Epidermal melanocyte (primary cell): Measurements from ENCODE around the gene PCDHGA11.
"Not testable (repeated sequence)": the region's sequence is repeated elsewhere in the genome, so short reads cannot be mapped to it uniquely, and the experiment has no call there.

Experiments used
- DNase-seq: peaks from one replicate; pipeline ENCODE4 v3.0.0; 2011; ENCODE audit warnings: low spot score; ENCODE audit not compliant: insufficient read length

PCDHGA11 gene

DNA sequence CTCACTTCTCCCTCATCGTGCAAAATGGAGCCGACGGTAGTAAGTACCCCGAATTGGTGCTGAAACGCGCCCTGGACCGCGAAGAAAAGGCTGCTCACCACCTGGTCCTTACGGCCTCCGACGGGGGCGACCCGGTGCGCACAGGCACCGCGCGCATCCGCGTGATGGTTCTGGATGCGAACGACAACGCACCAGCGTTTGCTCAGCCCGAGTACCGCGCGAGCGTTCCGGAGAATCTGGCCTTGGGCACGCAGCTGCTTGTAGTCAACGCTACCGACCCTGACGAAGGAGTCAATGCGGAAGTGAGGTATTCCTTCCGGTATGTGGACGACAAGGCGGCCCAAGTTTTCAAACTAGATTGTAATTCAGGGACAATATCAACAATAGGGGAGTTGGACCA, 10.4 kb downstream of the PCDHGA11 start:
- no peak for DNase-seq

DNA sequence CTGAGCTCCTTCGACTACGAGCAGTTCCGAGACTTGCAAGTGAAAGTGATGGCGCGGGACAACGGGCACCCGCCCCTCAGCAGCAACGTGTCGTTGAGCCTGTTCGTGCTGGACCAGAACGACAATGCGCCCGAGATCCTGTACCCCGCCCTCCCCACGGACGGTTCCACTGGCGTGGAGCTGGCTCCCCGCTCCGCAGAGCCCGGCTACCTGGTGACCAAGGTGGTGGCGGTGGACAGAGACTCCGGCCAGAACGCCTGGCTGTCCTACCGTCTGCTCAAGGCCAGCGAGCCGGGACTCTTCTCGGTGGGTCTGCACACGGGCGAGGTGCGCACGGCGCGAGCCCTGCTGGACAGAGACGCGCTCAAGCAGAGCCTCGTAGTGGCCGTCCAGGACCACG, 11.5 kb downstream of the PCDHGA11 start:
- DNase-seq = not testable (repeated sequence)

DNA sequence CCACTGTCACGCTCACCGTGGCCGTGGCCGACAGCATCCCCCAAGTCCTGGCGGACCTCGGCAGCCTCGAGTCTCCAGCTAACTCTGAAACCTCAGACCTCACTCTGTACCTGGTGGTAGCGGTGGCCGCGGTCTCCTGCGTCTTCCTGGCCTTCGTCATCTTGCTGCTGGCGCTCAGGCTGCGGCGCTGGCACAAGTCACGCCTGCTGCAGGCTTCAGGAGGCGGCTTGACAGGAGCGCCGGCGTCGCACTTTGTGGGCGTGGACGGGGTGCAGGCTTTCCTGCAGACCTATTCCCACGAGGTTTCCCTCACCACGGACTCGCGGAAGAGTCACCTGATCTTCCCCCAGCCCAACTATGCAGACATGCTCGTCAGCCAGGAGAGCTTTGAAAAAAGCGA, 11.9 kb downstream of the PCDHGA11 start:
- not testable (repeated sequence) for DNase-seq

DNA sequence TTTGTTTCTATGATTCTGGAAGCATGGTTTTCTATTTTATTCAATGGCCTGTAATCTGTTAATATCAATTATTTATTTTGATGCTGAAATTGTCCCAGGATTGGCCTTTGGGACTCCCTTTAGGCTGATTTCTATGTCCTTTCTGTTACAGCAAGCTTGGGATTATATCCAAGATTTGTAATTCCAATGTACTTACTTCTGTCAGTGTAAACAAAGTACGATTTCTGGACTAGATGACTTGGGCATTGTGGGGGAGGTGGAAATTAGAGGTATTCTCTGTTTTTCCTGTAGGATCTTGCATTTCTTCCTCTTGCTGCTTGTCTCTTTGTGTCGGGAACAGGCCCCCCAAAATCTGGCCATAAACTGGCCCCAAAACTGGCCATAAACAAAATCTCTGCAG, 13.2 kb downstream of the PCDHGA11 start:
- DNase-seq = no peak

DNA sequence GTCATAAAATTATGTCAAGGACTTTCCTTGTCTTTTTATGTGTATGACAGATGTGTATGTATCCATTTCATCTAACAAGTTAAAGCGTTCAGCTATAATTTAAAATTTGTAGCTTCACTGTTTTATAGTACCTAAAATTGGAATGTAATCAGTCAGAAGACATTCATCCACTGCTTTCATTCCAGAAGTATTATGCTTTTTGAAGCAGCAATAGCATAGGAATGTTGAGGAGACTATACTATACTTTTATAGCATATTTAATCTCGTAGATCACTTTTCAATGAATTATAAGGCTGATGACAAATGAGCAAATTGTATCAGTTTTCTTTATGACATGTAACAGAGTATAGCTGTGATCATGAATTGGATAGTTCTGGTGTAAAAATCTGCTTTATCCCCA, 16.4 kb downstream of the PCDHGA11 start:
- no peak for DNase-seq

DNA sequence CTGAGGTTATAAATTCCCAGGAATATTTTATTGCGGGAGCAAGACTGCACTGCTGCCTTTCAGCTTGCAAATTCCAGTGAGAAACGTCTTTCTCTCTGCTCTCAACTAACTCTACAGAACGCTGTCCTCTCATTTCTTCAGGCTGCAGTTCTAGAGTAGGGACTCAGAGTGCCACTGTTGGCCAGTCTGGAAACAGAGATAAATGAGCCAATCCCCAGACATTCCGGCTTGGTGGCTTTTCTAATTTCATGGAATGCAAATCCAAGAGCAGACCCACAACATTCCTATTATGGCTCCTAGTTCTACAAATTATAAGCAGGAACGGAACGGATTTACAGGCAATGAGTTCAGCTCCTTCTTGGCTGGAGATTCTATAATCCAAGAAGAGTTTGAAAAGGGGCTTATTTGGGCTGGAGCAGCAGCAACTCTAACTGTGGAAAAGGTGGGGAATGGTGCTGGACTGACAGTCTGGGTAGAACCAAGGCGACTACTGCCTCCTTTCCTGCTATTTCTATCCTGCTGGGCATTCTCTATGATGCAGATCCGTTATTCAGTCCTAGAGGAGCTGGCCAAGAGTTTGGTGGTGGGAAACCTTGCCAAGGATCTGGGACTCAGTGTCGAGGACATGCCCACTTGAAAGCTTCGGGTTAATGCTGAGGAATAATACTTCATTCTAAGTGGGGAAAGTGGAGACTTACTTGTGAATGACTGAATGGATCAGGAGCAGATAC, 18.7 kb downstream of the PCDHGA11 start:
- DNase-seq = no peak

DNA sequence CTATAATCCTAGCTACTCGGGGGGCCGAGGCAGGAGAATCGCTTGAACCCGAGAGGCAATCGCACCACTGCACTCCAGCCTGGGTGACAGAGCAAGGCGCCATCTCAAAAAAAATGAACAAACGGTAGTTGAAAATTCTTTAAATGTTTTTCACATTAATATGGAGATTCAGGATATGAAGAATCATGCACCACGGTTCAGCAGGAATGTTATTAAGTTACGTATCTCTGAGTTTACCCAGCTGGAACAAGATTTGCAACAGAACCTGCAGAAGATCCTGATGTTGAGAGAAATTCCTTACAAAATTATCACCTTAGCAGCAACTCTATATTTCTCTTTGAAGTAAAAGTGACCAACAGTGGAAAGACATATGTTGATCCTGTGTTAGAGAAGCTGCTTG, 19.5 kb downstream of the PCDHGA11 start:
- DNase-seq = no peak

DNA sequence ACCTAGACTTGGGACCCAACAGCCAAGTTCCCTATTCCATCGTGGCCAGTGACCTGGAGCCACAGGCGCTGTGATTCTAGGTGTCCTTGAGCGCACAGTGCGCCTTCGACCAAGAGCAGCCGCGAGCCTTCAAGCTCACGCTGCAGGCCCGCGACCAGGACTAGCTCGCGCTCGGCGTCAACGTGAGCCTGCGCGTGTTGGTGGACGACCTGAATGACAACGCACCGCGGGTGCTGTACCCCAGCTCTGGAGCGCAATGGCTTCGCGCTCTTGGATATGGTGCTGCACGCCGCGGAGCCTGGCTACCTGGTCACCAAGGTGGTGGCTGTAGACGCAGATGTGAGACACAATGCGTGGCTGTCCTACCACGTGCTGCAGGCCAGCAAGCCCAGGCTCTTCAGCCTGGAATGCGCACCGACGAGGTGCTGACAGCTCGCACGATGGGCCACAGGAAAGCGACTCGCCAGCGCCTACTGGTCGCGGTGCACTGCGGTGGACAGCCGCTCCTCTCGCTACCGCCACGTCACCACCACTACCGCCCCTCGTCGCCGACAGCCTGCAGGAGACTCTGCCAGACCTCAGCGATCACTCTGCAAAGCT, 20.8 kb downstream of the PCDHGA11 start:
- DNase-seq = no peak

DNA sequence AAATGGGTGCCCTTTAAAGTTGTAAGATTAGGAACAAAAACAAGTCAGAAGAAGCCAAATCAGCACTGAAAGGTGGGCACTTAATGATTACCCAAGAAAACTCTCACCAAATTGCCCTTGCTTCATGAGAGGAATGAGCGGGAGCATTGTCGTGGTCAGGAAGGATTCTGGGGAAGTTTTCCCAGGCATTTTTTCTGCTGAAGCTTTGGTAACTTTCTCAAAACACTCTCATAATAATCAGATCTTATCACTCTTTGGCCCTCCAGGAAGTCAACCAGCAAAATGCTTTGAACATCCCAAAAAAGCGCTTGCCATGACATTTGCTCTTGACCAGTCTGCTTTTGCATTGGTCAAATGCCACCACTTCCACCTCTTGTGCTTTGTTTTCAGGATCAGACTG, 44.5 kb downstream of the PCDHGA11 start:
- no peak for DNase-seq
